Natural killer cell (primary cell): ENCODE measurements around the gene POC1A. TPM values are rescaled to one million over a fixed set of nuclear protein-coding genes. Genes with fewer than 3 reads are reported as not detected.
A peak's percentile ranks its signal among the peaks of the same experiment; 100 is the strongest.

Experiments used
- ATAC-seq, 3 donors: fragments of 150-1000 bp in 2 of 3; fragments of 200-7000 bp in 1 of 3; cut with Tn5 transposase; 1 replicate in 1 of 3; 2 replicates in 2 of 3; pipeline ENCODE4 v1.10.0; 2021; ENCODE audit warnings: mild to moderate bottlenecking in 2 of 3, moderate library complexity in 2 of 3
- DNase-seq, 2 donors: peaks; one replicate each; pipeline versions ENCODE4 v3.0.0 to v3.0.0-alpha.2; 2013 to 2021; ENCODE audit warnings: mixed read lengths in 1 of 2
- H3K27ac ChIP-seq: one replicate; pipeline ENCODE4 v1.5.1; 2013; ENCODE audit warnings: mild to moderate bottlenecking, low read length
- H3K27me3 ChIP-seq: one replicate; pipeline ENCODE4 v1.6.1; 2013; ENCODE audit warnings: low read length; ENCODE audit not compliant: control insufficient read depth, insufficient read depth
- H3K36me3 ChIP-seq: one replicate; pipeline ENCODE4 v1.6.1; 2013; ENCODE audit warnings: low read length; ENCODE audit not compliant: control insufficient read depth, insufficient read depth
- H3K4me1 ChIP-seq: one replicate; pipeline ENCODE4 v1.6.1; 2013; ENCODE audit warnings: low read length; ENCODE audit not compliant: control insufficient read depth, insufficient read depth
- H3K4me3 ChIP-seq: one replicate; pipeline ENCODE4 v1.5.1; 2013; ENCODE audit warnings: low read length
- H3K9me3 ChIP-seq: one replicate; pipeline ENCODE4 v1.6.1; 2013; ENCODE audit warnings: low read length; ENCODE audit not compliant: control insufficient read depth, insufficient read depth
- H3K27ac Mint-ChIP-seq, 2 donors: one replicate each; pipeline ENCODE4 v1.8.0; 2022; ENCODE audit warnings: mild to moderate bottlenecking in 2 of 2, mixed read lengths in 2 of 2, moderate library complexity in 1 of 2
- H3K27me3 Mint-ChIP-seq, 2 donors: one replicate each; pipeline ENCODE4 v1.8.0; 2022; ENCODE audit warnings: low read depth in 2 of 2, mixed read lengths in 2 of 2
- H3K36me3 Mint-ChIP-seq: one replicate; pipeline ENCODE4 v1.8.0; 2022; ENCODE audit warnings: mixed read lengths
- H3K4me1 Mint-ChIP-seq, 2 donors: one replicate each; pipeline ENCODE4 v1.8.0; 2022; ENCODE audit warnings: mixed read lengths in 2 of 2
- H3K4me3 Mint-ChIP-seq: one replicate; pipeline ENCODE4 v1.8.0; 2022; ENCODE audit warnings: mild to moderate bottlenecking, moderate library complexity, mixed read lengths
- H3K9me3 Mint-ChIP-seq, 2 donors: one replicate each; pipeline ENCODE4 v1.8.0; 2022; ENCODE audit warnings: mixed read lengths in 2 of 2
- WGBS: methylation state at CpG from one replicate; pipeline ENCODE4 v1.1.7; 2013; ENCODE audit warnings: missing lambda C conversion rate; ENCODE audit not compliant: insufficient coverage; 5-methylcytosine and 5-hydroxymethylcytosine counted together
- intact Hi-C: fragments of 100-400 bp; cut with micrococcal nuclease; formaldehyde crosslinking; loops from one replicate; pipeline ENCODE4 v1.14.2; 2022
- total RNA-seq, 4 donors: library from RNA; stranded (reverse); fragments of 120-200 nt in 1 of 4; gene quantifications; one replicate each; pipeline versions ENCODE4 v1.2.3 to v1.2.4, GENCODE V29; 2013 to 2022
- TF ChIP-seq, protein P1 (sequence below): fragments of 200-600 bp; IDR thresholded peaks from one replicate; pipeline ENCODE4 v1.8.0; 2022; ENCODE audit warnings: antibody characterized with exemption

POC1A gene
- total RNA-seq, 3 donors from 2014 or later (not counting 1 experiment from before 2014, with no cell fraction given): 1.3 to 2.6 (median 2.4) TPM

DNA sequence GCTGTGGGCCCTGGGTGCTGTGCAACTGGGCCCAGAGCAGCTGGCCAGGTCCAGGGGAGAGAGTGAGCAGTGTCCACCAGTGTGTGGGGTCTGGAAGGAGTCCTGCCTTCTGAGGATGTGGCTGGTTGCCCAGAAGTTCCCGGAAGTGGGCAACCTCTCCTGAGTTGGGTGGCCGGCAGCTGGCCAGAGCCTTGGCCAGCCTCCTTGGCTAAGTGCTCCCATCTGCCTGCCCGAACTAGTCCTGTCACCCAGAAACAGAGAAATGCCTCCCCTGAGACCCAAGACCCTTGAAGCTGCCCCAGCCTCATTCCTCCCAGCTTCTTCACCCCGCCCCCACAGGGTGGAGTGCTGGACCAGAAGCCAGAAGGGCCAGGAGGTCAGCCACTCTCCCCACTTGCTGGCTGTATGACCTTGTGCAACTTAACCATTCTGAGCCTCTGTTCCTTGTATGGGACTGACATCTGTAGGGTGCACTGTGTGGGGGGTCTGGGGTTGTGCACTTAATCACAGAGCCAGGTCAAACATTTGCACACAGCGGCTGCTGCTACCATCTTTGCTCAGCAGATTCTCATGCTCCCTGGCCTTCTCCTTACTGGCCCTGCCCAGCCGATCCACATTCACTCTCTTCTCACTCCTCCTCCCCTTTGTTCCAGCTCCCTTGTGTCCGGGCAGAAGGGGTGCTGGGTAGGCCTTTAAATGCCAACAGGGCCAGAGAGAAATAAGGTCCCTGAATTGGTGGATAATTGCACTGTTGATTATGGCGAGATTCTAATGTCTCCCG, 36.3 kb upstream of the POC1A start:
- no peaks in the 10 kb centered on the region for H3K36me3 Mint-ChIP-seq
- H3K4me1 Mint-ChIP-seq: no peaks in the 10 kb centered on the region
- no peak overlapping the region for H3K4me3 Mint-ChIP-seq
- Histone ChIP-seq H3K36me3 (no peaks in the 10 kb centered on the region), H3K4me3 (no peak overlapping the region), H3K4me1 (no peaks in the 10 kb centered on the region), H3K9me3 (no peaks in the 10 kb centered on the region), H3K27ac (no peak overlapping the region), H3K27me3 (no peaks in the 10 kb centered on the region)
- H3K9me3 Mint-ChIP-seq: no peaks in the 10 kb centered on the region
- H3K27me3 Mint-ChIP-seq: no peaks in the 10 kb centered on the region
- ATAC-seq (no peak), DNase-seq (no peak)
- intact Hi-C loops: no loop called here
- H3K27ac Mint-ChIP-seq: no peak overlapping the region
- WGBS: 93% methylated on average over 9 of the region's 9 CpGs
- TF ChIP-seq, protein P1, sequence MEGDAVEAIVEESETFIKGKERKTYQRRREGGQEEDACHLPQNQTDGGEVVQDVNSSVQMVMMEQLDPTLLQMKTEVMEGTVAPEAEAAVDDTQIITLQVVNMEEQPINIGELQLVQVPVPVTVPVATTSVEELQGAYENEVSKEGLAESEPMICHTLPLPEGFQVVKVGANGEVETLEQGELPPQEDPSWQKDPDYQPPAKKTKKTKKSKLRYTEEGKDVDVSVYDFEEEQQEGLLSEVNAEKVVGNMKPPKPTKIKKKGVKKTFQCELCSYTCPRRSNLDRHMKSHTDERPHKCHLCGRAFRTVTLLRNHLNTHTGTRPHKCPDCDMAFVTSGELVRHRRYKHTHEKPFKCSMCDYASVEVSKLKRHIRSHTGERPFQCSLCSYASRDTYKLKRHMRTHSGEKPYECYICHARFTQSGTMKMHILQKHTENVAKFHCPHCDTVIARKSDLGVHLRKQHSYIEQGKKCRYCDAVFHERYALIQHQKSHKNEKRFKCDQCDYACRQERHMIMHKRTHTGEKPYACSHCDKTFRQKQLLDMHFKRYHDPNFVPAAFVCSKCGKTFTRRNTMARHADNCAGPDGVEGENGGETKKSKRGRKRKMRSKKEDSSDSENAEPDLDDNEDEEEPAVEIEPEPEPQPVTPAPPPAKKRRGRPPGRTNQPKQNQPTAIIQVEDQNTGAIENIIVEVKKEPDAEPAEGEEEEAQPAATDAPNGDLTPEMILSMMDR: no peak

DNA sequence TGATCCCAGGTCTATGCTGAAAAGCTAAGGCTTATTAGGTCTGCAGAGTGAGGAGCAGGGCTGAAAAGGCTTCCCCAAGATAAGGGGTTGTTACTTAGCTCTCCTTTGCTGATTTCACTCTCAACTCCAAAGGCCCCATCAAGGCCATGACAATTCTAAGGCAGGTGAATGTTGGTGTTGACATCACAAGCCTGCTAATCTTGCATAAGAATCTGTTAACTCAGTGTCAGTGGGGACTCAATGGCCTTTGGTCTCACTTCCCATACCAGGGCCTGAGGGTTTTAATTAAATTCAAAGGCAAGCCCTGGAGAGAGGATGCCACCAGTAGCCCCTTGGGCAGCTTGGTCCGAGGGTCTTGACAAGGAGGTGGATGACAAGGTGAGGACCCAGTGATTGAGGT, 34.3 kb upstream of the POC1A start:
- Histone ChIP-seq H3K9me3 (no peaks in the 10 kb centered on the region), H3K4me3 (no peak overlapping the region), H3K36me3 (no peaks in the 10 kb centered on the region), H3K27me3 (no peaks in the 10 kb centered on the region), H3K4me1 (peaks cover 10% of the 10 kb centered on the region), H3K27ac (no peak overlapping the region)
- DNase-seq (no peak), ATAC-seq (no peak)
- 88% methylated on average over 1 of the region's 1 CpG for WGBS
- H3K36me3 Mint-ChIP-seq: no peaks in the 10 kb centered on the region
- TF ChIP-seq, protein P1: no peak
- no peaks in the 10 kb centered on the region for H3K9me3 Mint-ChIP-seq
- no peak overlapping the region for H3K4me3 Mint-ChIP-seq
- H3K27ac Mint-ChIP-seq: no peak overlapping the region
- peaks cover 2 to 6% of the 10 kb centered on the region in 2 donors for H3K4me1 Mint-ChIP-seq
- no peaks in the 10 kb centered on the region for H3K27me3 Mint-ChIP-seq
- intact Hi-C loops: no loop called here

DNA sequence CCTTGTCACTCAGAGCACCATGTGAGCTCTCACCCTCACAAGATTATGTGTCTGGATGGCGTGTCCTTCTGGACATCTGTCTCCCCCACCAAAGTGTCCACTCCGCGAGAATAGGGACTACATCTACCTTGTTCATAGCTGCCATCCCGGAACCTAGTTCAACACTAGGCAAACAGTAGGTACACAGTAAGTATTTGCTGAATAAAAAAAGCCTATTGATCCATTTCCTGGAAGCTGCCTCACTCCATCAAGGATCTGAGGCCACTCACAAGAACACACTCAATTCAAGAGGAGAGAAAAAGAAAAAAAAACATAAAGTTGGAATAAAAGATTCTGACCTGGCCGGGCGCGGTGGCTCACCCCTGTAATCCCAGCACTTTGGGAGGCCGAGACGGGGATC, 32.5 kb upstream of the POC1A start:
- Mint-ChIP-seq H3K27me3 (no peaks in the 10 kb centered on the region), H3K27ac (no peak overlapping the region), H3K4me3 (no peak overlapping the region), H3K9me3 (no peaks in the 10 kb centered on the region), H3K4me1 (peaks cover 18 to 22% of the 10 kb centered on the region in 2 donors), H3K36me3 (no peaks in the 10 kb centered on the region)
- DNase-seq: no peak
- WGBS: 97% methylated on average over 8 of the region's 9 CpGs
- H3K27ac ChIP-seq: no peak overlapping the region
- intact Hi-C loops: no loop called here
- TF ChIP-seq, protein P1: no peak
- no peak for ATAC-seq
- H3K9me3 ChIP-seq: no peaks in the 10 kb centered on the region
- H3K36me3 ChIP-seq: no peaks in the 10 kb centered on the region
- no peaks in the 10 kb centered on the region for H3K27me3 ChIP-seq
- H3K4me3 ChIP-seq: no peak overlapping the region
- H3K4me1 ChIP-seq: peaks cover 28% of the 10 kb centered on the region

DNA sequence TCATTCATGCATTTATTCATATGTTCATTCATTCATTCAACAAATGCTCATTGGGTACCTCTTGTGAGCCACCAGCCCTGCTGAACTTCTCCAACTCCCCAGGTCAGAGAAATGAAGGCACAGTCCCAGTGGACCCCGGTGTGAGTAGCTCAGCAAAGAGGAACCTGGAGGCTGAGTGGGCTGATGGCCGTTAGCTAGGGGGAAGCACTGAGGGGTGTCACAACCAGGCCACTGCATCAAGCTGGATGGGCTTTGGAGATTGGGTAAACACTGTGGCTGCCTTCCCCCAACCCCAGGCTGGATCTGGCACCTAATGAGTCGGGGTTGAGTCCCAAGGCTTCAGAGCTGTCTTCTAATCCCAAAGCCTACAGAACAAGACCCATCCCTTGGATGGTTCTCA, 31.6 kb upstream of the POC1A start:
- no peaks in the 10 kb centered on the region for H3K9me3 ChIP-seq
- peaks cover 32% of the 10 kb centered on the region for H3K4me1 ChIP-seq
- peak in 1 of 3 donors; percentile 38 for ATAC-seq
- H3K27ac ChIP-seq: no peak overlapping the region
- no peak overlapping the region for H3K27ac Mint-ChIP-seq
- no peaks in the 10 kb centered on the region for H3K9me3 Mint-ChIP-seq
- H3K36me3 ChIP-seq: no peaks in the 10 kb centered on the region
- H3K36me3 Mint-ChIP-seq: no peaks in the 10 kb centered on the region
- no peaks in the 10 kb centered on the region for H3K27me3 ChIP-seq
- no peak overlapping the region for H3K4me3 ChIP-seq
- no peak overlapping the region for H3K4me3 Mint-ChIP-seq
- H3K27me3 Mint-ChIP-seq: no peaks in the 10 kb centered on the region
- TF ChIP-seq, protein P1: no peak
- WGBS: 75% methylated on average over 3 of the region's 3 CpGs
- peaks cover 24% of the 10 kb centered on the region in 2 donors for H3K4me1 Mint-ChIP-seq
- DNase-seq: no peak
- intact Hi-C loops: no loop called here
